Suprapubic skin (tissue), 4 donors: ENCODE measurements around the gene DUSP3. TPM values are rescaled to one million over a fixed set of nuclear protein-coding genes. Genes with fewer than 3 reads are reported as not detected.

Source experiments
- DNase-seq, 2 donors: peaks; one replicate each; pipeline ENCODE4 v3.0.0-alpha.2; 2019; ENCODE audit warnings: low spot score in 2 of 2
- H3K27ac ChIP-seq: fragments of 200-600 bp; sonication (generic); one replicate; pipeline ENCODE4 v1.5.1; 2019
- H3K27me3 ChIP-seq: fragments of 200-600 bp; sonication (generic); one replicate; pipeline ENCODE4 v1.5.1; 2019
- H3K36me3 ChIP-seq: fragments of 200-600 bp; sonication (generic); one replicate; pipeline ENCODE4 v1.5.1; 2019
- H3K4me1 ChIP-seq: fragments of 200-600 bp; sonication (generic); one replicate; pipeline ENCODE4 v1.5.1; 2019
- H3K4me3 ChIP-seq: fragments of 200-600 bp; sonication (generic); one replicate; pipeline ENCODE4 v1.5.1; 2019; ENCODE audit warnings: mild to moderate bottlenecking
- H3K9me3 ChIP-seq: fragments of 200-600 bp; sonication (generic); one replicate; pipeline ENCODE4 v1.5.1; 2019
- EP300 ChIP-seq: sonication (generic); formaldehyde crosslinking; IDR thresholded peaks from one replicate; pipeline ENCODE4 v1.6.1; 2017; ENCODE audit warnings: antibody characterized with exemption
- POLR2A ChIP-seq, 2 donors: fragments of 450-650 bp; IDR thresholded peaks; one replicate each; pipeline ENCODE4 v1.6.1; 2017; ENCODE audit warnings: antibody characterized with exemption in 2 of 2, mild to moderate bottlenecking in 2 of 2, moderate library complexity in 2 of 2
- POLR2AphosphoS5 ChIP-seq, 3 donors: sonication (generic); formaldehyde crosslinking; IDR thresholded peaks; one replicate each; pipeline ENCODE4 v1.6.1; 2017; ENCODE audit warnings: antibody characterized with exemption in 3 of 3
- WGBS: methylation state at CpG from one replicate; pipeline ENCODE4 v1.1.5; 2018; 5-methylcytosine and 5-hydroxymethylcytosine counted together
- total RNA-seq, 4 donors: library from RNA; depleted of rRNA; stranded (reverse); fragments of >200 nt; gene quantifications; one replicate each; pipeline ENCODE4 v1.1.0, GENCODE V29; 2016
- TF ChIP-seq, protein P1 (sequence below), 2 donors: fragments of 200-600 bp in 1 of 2; fragments of 450-650 bp in 1 of 2; sonication (generic) in 1 of 2; IDR thresholded peaks; one replicate each; pipeline ENCODE4 v1.5.1; 2016 to 2019; ENCODE audit warnings: antibody characterized with exemption in 2 of 2, mild to moderate bottlenecking in 1 of 2, moderate library complexity in 1 of 2

Gene DUSP3
- total RNA-seq, 4 donors from 2014 or later, result 34.8 to 48.5 (median 42.7) TPM

DNA sequence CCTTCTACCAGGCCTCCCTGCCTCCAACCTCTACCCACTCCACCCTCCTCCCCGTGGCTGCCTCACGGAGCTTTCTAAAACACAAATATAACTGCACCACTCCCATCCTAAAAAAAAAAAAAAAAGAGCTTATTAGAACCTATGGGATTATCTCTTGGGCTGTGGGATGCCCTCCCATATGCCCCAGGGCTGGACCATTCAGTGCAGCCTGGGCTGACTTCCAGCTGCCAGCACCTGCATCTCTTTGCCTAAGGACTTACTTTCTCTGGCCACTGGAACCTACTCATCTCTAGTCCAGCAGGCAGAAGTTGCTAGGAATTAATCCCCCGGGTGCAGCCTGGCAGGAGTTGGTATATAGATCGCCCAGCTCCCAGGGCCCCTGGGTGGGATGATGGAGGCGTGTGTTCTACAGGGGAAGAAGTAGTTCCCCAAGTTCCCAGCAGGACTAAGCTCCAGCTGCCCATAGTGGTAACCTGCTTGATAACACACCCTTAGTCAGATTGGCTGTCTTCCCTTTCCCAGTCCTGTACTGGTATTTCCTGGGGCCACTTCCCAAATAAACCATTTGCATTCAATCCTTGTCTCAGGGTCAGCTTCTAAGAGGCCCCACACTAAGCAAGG, 43.9 kb upstream of the DUSP3 start:
- Histone ChIP-seq H3K9me3 (no peaks in the 10 kb centered on the region), H3K36me3 (peaks cover 18% of the 10 kb centered on the region), H3K27ac (no peak overlapping the region), H3K27me3 (no peaks in the 10 kb centered on the region), H3K4me1 (peaks cover 6% of the 10 kb centered on the region), H3K4me3 (no peak overlapping the region)
- no peak for DNase-seq
- 62% methylated on average over 5 of the region's 5 CpGs for WGBS
- TF ChIP-seq, protein P1, sequence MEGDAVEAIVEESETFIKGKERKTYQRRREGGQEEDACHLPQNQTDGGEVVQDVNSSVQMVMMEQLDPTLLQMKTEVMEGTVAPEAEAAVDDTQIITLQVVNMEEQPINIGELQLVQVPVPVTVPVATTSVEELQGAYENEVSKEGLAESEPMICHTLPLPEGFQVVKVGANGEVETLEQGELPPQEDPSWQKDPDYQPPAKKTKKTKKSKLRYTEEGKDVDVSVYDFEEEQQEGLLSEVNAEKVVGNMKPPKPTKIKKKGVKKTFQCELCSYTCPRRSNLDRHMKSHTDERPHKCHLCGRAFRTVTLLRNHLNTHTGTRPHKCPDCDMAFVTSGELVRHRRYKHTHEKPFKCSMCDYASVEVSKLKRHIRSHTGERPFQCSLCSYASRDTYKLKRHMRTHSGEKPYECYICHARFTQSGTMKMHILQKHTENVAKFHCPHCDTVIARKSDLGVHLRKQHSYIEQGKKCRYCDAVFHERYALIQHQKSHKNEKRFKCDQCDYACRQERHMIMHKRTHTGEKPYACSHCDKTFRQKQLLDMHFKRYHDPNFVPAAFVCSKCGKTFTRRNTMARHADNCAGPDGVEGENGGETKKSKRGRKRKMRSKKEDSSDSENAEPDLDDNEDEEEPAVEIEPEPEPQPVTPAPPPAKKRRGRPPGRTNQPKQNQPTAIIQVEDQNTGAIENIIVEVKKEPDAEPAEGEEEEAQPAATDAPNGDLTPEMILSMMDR (IDR thresholded peaks at IDR 0.05), result no peak
- TF ChIP-seq POLR2AphosphoS5 (IDR thresholded peaks at IDR 0.05) (no peak), EP300 (no peak), POLR2A (IDR thresholded peaks at IDR 0.05) (no peak)

DNA sequence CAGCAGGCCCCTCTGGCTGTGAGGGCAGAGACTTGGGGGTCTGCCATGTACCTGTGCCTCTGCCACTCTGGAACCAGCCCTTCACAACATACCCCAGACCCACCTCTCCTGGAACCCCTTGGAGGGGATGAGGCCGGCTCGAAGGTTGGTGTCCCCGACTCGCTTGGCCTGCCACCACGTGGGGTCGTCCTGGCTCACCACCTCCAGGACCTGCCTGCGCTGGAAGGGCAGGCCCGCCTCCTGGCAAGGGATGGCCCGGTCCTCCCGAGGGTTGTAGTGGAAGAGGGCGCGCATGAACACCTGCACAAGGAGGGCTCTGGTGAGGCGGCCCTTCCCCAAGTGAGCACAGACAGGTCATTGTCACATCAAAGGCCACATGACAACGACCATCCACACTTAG, 42.0 kb upstream of the DUSP3 start:
- Histone ChIP-seq H3K4me1 (peaks cover 6% of the 10 kb centered on the region), H3K4me3 (no peak overlapping the region), H3K9me3 (no peaks in the 10 kb centered on the region), H3K27ac (no peak overlapping the region), H3K36me3 (peaks cover 9% of the 10 kb centered on the region), H3K27me3 (no peaks in the 10 kb centered on the region)
- WGBS, result 95% methylated on average over 7 of the region's 14 CpGs
- DNase-seq, result peak in 1 of 2 donors; percentile 49
- TF ChIP-seq, protein P1 (IDR thresholded peaks at IDR 0.05), result no peak
- TF ChIP-seq POLR2A (IDR thresholded peaks at IDR 0.05) (no peak), EP300 (no peak), POLR2AphosphoS5 (IDR thresholded peaks at IDR 0.05) (no peak)

DNA sequence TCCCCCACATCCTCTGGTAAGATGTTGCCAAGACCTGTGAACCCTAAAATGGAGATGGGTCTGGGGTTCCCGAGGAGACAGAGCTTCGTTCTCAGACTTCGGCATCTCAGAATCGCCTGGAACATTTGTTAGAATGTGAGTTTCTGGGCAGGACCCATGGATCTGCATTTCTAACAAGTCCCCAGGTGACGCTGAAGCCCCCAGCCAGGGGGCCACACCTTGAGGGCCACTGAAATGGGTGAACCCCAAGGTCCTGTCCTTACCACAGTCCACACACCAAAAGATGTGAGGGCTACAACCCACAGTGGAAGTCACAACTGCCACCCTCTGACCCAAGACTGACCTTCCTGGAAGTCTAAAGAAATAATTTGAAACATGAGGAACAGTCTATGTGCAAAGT, 40.2 kb upstream of the DUSP3 start:
- H3K27ac ChIP-seq, result no peak overlapping the region
- no peak overlapping the region for H3K4me3 ChIP-seq
- no peak for TF ChIP-seq POLR2A (IDR thresholded peaks at IDR 0.05)
- TF ChIP-seq EP300, result no peak
- TF ChIP-seq, protein P1 (IDR thresholded peaks at IDR 0.05), result no peak
- no peak for TF ChIP-seq POLR2AphosphoS5 (IDR thresholded peaks at IDR 0.05)
- no peaks in the 10 kb centered on the region for H3K9me3 ChIP-seq
- H3K36me3 ChIP-seq, result peaks cover 6% of the 10 kb centered on the region
- 96% methylated on average over 5 of the region's 5 CpGs for WGBS
- peak in 1 of 2 donors; percentile 1 for DNase-seq
- no peaks in the 10 kb centered on the region for H3K27me3 ChIP-seq
- peaks cover 6% of the 10 kb centered on the region for H3K4me1 ChIP-seq

DNA sequence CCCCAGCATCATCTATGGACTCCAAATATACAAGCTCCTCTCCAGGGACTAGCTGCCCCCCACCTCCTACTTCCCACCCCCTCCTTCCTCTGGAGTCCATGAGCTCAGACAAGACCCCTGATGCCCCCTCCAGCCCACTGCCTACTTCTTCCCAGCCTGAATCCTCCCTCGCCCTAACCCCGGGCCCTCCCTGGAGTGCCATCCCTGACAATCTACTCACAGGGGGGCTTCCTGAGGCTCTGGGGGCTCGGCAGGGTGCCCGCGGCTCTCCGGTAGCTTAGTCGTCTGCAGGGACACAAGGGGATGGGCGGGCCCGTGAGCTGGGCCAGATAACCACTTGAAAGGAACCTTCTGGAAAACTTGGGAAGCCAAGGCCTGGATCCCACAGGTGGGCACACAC, 39.0 kb upstream of the DUSP3 start:
- Histone ChIP-seq H3K9me3 (no peaks in the 10 kb centered on the region), H3K4me1 (no peaks in the 10 kb centered on the region), H3K4me3 (no peak overlapping the region), H3K36me3 (peaks cover 14% of the 10 kb centered on the region), H3K27ac (no peak overlapping the region), H3K27me3 (no peaks in the 10 kb centered on the region)
- 90% methylated on average over 9 of the region's 9 CpGs for WGBS
- DNase-seq, result peak in 1 of 2 donors; percentile 38
- TF ChIP-seq EP300 (no peak), POLR2A (IDR thresholded peaks at IDR 0.05) (no peak), POLR2AphosphoS5 (IDR thresholded peaks at IDR 0.05) (no peak)
- TF ChIP-seq, protein P1 (IDR thresholded peaks at IDR 0.05), result no peak

DNA sequence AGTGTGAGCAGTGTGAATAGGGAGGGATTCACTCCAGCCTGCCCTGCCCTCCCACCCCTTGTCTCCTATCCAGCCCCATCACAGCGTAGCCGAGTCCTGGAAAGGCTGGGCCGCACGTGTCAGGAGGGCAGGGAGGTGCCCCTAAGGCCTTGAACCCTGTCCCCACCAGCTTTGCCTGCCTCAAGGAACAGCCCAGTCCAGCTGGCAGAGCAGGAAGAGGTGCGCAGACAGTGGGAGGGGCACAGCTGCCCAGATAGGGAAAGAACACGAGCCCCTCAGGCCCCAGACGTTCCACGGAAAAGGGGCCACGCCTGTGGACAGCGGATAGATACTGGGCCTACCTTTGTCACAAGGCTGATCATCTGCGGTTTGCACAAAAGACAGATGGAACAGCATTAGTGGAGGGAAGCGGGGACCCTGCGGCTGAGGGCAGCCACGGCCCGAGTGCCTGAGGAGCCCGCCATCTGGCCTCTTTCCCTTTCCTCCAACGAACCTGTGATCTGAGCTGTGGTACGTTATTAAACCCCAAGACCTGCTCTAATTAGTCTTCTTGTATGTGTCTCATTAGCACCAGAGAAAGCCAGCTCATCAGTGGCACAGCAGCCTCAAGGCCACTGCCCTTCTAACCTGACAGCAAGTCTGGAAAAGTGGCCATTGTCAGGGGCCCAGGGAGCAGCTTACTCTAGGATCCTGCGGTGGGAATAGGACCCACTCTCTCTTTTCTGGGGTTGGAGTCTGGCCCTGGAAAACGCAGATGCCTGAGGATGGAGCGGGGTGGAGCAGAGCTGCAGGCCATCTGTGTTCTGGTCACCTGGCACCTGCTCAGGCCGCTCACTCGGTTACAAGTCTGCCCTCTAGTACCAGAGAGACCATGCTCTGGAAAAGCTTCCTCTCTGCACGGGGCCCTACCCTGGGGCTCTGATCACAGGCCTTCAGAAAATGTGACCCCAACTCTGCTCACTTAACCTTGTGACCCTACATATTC, 37.9 kb upstream of the DUSP3 start:
- WGBS, result 91% methylated on average over 22 of the region's 24 CpGs
- TF ChIP-seq EP300 (no peak), POLR2A (IDR thresholded peaks at IDR 0.05) (no peak), POLR2AphosphoS5 (IDR thresholded peaks at IDR 0.05) (no peak)
- TF ChIP-seq, protein P1 (IDR thresholded peaks at IDR 0.05), result no peak

More for the DNA sequence above, 37.9 kb upstream of the DUSP3 start:
- peaks cover 19% of the 10 kb centered on the region for H3K36me3 ChIP-seq
- no peak for DNase-seq
- no peaks in the 10 kb centered on the region for H3K4me1 ChIP-seq
- no peak overlapping the region for H3K4me3 ChIP-seq
- no peak overlapping the region for H3K27ac ChIP-seq
- no peaks in the 10 kb centered on the region for H3K27me3 ChIP-seq
- H3K9me3 ChIP-seq, result no peaks in the 10 kb centered on the region
